ENCODE results near the gene RPS23. TPM values are rescaled to one million over a fixed set of nuclear protein-coding genes. Genes with fewer than 3 reads are reported as not detected.
"Not testable (repeated sequence)": the region's sequence is repeated elsewhere in the genome, so short reads cannot be mapped to it uniquely, and the experiment has no call there.

The RPS23 gene
- polyA plus RNA-seq, 5 donors = 3,154 to 3,959 (median 3,346) TPM

- no peak for DNase-seq
Measured at GRCh38 chr5:82296929-82297328, 18.8 kb upstream of the RPS23 start.

GRCh38 chr5:82295959-82296531 lies 17.9 kb upstream of the RPS23 start:
- DNase-seq = no peak

- DNase-seq = no peak
Measured at GRCh38 chr5:82295144-82295543, 17.0 kb upstream of the RPS23 start.

- DNase-seq = no peak
Measured at GRCh38 chr5:82291420-82291819, 13.3 kb upstream of the RPS23 start.

- no peak for DNase-seq
Measured at GRCh38 chr5:82290908-82291307, 12.8 kb upstream of the RPS23 start.

GRCh38 chr5:82290005-82290404 lies 11.9 kb upstream of the RPS23 start:
- DNase-seq = no peak

GRCh38 chr5:82287625-82288024 lies 9.5 kb upstream of the RPS23 start:
- DNase-seq = no peak

GRCh38 chr5:82285206-82285605 lies 7.1 kb upstream of the RPS23 start:
- DNase-seq = no peak

- no peak for DNase-seq
Measured at GRCh38 chr5:82283893-82284292, 5.7 kb upstream of the RPS23 start.

- DNase-seq = no peak
Measured at GRCh38 chr5:82278711-82279370, 687 bp upstream of the RPS23 start.

GRCh38 chr5:82277613-82277986 lies 554 bp downstream of the RPS23 start:
- DNase-seq = no peak

- DNase-seq = no peak
Measured at GRCh38 chr5:82276800-82277612, 1.1 kb downstream of the RPS23 start.

GRCh38 chr5:82275216-82275664 lies 2.9 kb downstream of the RPS23 start:
- DNase-seq = no peak

- DNase-seq = no peak
Measured at GRCh38 chr5:82274343-82275211, 3.6 kb downstream of the RPS23 start.

GRCh38 chr5:82273426-82273825 lies 4.7 kb downstream of the RPS23 start:
- not testable (repeated sequence) for DNase-seq

GRCh38 chr5:82272571-82273356 lies 5.4 kb downstream of the RPS23 start:
- not testable (repeated sequence) for DNase-seq

GRCh38 chr5:82269363-82269762 lies 8.8 kb downstream of the RPS23 start:
- DNase-seq = not testable (repeated sequence)

- not testable (repeated sequence) for DNase-seq
Measured at GRCh38 chr5:82267297-82267933, 10.7 kb downstream of the RPS23 start.

GRCh38 chr5:82265047-82265446 lies 13.1 kb downstream of the RPS23 start:
- DNase-seq = no peak

- peak in 1 of 2 donors; percentile 28 for DNase-seq
Measured at GRCh38 chr5:82259172-82259800, 18.9 kb downstream of the RPS23 start.
